WTC11 (cell line): ENCODE measurements around the gene LRRC10B. TPM values are rescaled to one million over a fixed set of nuclear protein-coding genes. Genes with fewer than 3 reads are reported as not detected.

Experiments used
- ATAC-seq: fragments of 200-7000 bp; cut with Tn5 transposase; 2 replicates; pipeline ENCODE4 v1.10.0; 2021; ENCODE audit warnings: mild to moderate bottlenecking, moderate library complexity
- CTCF ChIA-PET: fragments of 300-600 bp; sonication (Branson Sonifier 250); formaldehyde crosslinking; loops from one replicate; lab custom pipeline; 2021; ENCODE audit warnings: antibody characterized with exemption; lab: Charles Lee
- POLR2A ChIA-PET: fragments of 350-600 bp; sonication (Branson Sonifier 250); formaldehyde crosslinking; loops from one replicate; lab custom pipeline; 2021; ENCODE audit warnings: antibody characterized with exemption; lab: Charles Lee
- DNase-seq: peaks from one replicate; pipeline ENCODE4 v3.0.0; 2021; ENCODE audit warnings: low spot score
- H3K27ac Mint-ChIP-seq: 2 replicates; pipeline ENCODE4 v1.8.0; 2021; ENCODE audit warnings: mixed read lengths
- H3K27me3 Mint-ChIP-seq: 2 replicates; pipeline ENCODE4 v1.8.0; 2021; ENCODE audit warnings: low read depth, mild to moderate bottlenecking, moderate library complexity, mixed read lengths
- H3K36me3 Mint-ChIP-seq: 2 replicates; pipeline ENCODE4 v1.8.0; 2021; ENCODE audit warnings: mixed read lengths
- H3K4me1 Mint-ChIP-seq: 2 replicates; pipeline ENCODE4 v1.8.0; 2022; ENCODE audit warnings: mixed read lengths
- H3K4me3 Mint-ChIP-seq: 2 replicates; pipeline ENCODE4 v1.8.0; 2021; ENCODE audit warnings: mild to moderate bottlenecking, moderate library complexity, mixed read lengths
- H3K9me3 Mint-ChIP-seq: 2 replicates; pipeline ENCODE4 v1.8.0; 2021; ENCODE audit warnings: mixed read lengths
- ATF1 ChIP-seq: sonication (generic); formaldehyde crosslinking; IDR thresholded peaks from 2 replicates; pipeline ENCODE4 v1.8.1; 2023; ENCODE audit warnings: mild to moderate bottlenecking, moderate library complexity, missing genetic modification reagents
- CREB1 ChIP-seq: sonication (generic); formaldehyde crosslinking; IDR thresholded peaks from 2 replicates; pipeline ENCODE4 v1.8.0; 2023; ENCODE audit warnings: mild to moderate bottlenecking, missing genetic modification reagents
- E2F4 ChIP-seq: sonication (generic); formaldehyde crosslinking; IDR thresholded peaks from 2 replicates; pipeline ENCODE4 v1.8.1; 2022; ENCODE audit warnings: low read depth, mild to moderate bottlenecking, moderate library complexity, missing genetic modification reagents, borderline replicate concordance
- ERG ChIP-seq: fragments of 250-450 bp; sonication (Bioruptor Pico); IDR thresholded peaks from 2 replicates; pipeline ENCODE4 v1.8.0; 2021; ENCODE audit warnings: mild to moderate bottlenecking
- ETV6 ChIP-seq: sonication (generic); formaldehyde crosslinking; IDR thresholded peaks from 2 replicates; pipeline ENCODE4 v1.8.1; 2022; ENCODE audit warnings: mild to moderate bottlenecking, missing genetic modification reagents
- FOXP1 ChIP-seq: sonication (generic); formaldehyde crosslinking; IDR thresholded peaks from 2 replicates; pipeline ENCODE4 v1.8.0; 2022; ENCODE audit warnings: missing genetic modification reagents, mild to moderate bottlenecking, moderate library complexity, borderline replicate concordance
- IRF2 ChIP-seq: sonication (generic); formaldehyde crosslinking; IDR thresholded peaks from 2 replicates; pipeline ENCODE4 v1.8.0; 2022; ENCODE audit warnings: low read depth, missing genetic modification reagents, borderline replicate concordance
- JUN ChIP-seq: sonication (generic); formaldehyde crosslinking; IDR thresholded peaks from 2 replicates; pipeline ENCODE4 v1.8.0; 2023; ENCODE audit warnings: mild to moderate bottlenecking, missing genetic modification reagents
- MYBL2 ChIP-seq: sonication (generic); formaldehyde crosslinking; IDR thresholded peaks from 2 replicates; pipeline ENCODE4 v1.8.1; 2023; ENCODE audit warnings: mild to moderate bottlenecking, moderate library complexity, missing genetic modification reagents
- NFE2L1 ChIP-seq: sonication (generic); formaldehyde crosslinking; IDR thresholded peaks from 2 replicates; pipeline ENCODE4 v1.8.1; 2023; ENCODE audit warnings: missing genetic modification reagents
- NR3C1 ChIP-seq: sonication (generic); formaldehyde crosslinking; conservative IDR thresholded peaks from 2 replicates; pipeline ENCODE4 v1.8.1; 2023; ENCODE audit warnings: low read depth, mild to moderate bottlenecking, missing genetic modification reagents
- RELA ChIP-seq: sonication (generic); formaldehyde crosslinking; IDR thresholded peaks from 2 replicates; pipeline ENCODE4 v1.8.1; 2022; ENCODE audit warnings: missing genetic modification reagents, mild to moderate bottlenecking, borderline replicate concordance
- SMAD3 ChIP-seq: sonication (generic); formaldehyde crosslinking; IDR thresholded peaks from 2 replicates; pipeline ENCODE4 v1.8.0; 2022; ENCODE audit warnings: missing genetic modification reagents, mild to moderate bottlenecking, borderline replicate concordance
- SOX15 ChIP-seq: fragments of 250-450 bp; sonication (Bioruptor Pico); IDR thresholded peaks from 2 replicates; pipeline ENCODE4 v1.9.0; 2021; ENCODE audit warnings: mild to moderate bottlenecking
- TEAD4 ChIP-seq: sonication (generic); formaldehyde crosslinking; IDR thresholded peaks from 2 replicates; pipeline ENCODE4 v1.8.0; 2022; ENCODE audit warnings: mild to moderate bottlenecking, missing genetic modification reagents
- USF2 ChIP-seq: sonication (generic); formaldehyde crosslinking; IDR thresholded peaks from 2 replicates; pipeline ENCODE4 v1.8.1; 2023; ENCODE audit warnings: mild to moderate bottlenecking, missing genetic modification reagents, moderate library complexity
- ZNF396 ChIP-seq: fragments of 250-450 bp; sonication (Bioruptor Pico); IDR thresholded peaks from 2 replicates; pipeline ENCODE4 v1.8.0; 2021; ENCODE audit warnings: mild to moderate bottlenecking, moderate library complexity, borderline replicate concordance
- ZNF416 ChIP-seq: fragments of 250-450 bp; sonication (Bioruptor Pico); IDR thresholded peaks from 2 replicates; pipeline ENCODE4 v1.9.0; 2021; ENCODE audit warnings: mild to moderate bottlenecking, inconsistent platforms
- ZNF423 ChIP-seq: fragments of 250-450 bp; sonication (Bioruptor Pico); IDR thresholded peaks from 2 replicates; pipeline ENCODE4 v2.1.2; 2022; ENCODE audit warnings: mild to moderate bottlenecking, moderate library complexity
- total RNA-seq: library from RNA; stranded (reverse); gene quantifications from 3 replicates; pipeline ENCODE4 v1.2.3, GENCODE V29; 2021
- TF ChIP-seq, protein P1 (sequence below): fragments of 200-600 bp; IDR thresholded peaks from 2 replicates; pipeline ENCODE4 v1.8.0; 2022; ENCODE audit warnings: antibody characterized with exemption
- TF ChIP-seq, protein P2 (sequence below): sonication (generic); formaldehyde crosslinking; IDR thresholded peaks from 2 replicates; pipeline ENCODE4 v1.8.1; 2023; ENCODE audit warnings: mild to moderate bottlenecking, moderate library complexity, missing genetic modification reagents
- TF ChIP-seq, protein P3 (sequence below): sonication (generic); formaldehyde crosslinking; IDR thresholded peaks from 2 replicates; pipeline ENCODE4 v1.8.1; 2023; ENCODE audit warnings: mild to moderate bottlenecking, missing genetic modification reagents

Gene LRRC10B
- total RNA-seq, 1 experiment from 2014 or later, result 1.5 TPM

DNA sequence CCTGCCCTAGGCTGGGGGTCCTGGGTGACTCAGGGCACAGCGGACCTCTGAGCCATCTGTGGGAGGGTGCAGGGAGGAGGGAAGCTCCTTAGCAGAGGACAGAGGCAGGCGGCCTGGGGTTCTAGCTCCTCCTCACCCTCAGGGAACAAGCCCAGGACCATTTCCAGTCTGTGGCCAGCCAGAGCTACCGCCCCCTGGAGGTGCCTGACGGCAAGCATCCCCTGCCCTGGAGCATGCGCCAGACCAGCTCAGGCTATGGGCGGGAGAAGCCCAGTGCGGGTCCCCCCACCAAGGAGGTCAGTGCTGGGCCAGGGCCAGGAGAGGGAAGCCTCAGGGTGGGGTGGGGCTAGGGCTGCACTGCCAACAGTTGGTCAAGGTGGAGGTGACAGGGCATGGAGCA, 26.0 kb upstream of the LRRC10B start (continued):
- TF ChIP-seq IRF2 (CRISPR knock-in tag), result no peak
- no peak for TF ChIP-seq ERG (CRISPR knock-in tag)
- TF ChIP-seq, protein P1, sequence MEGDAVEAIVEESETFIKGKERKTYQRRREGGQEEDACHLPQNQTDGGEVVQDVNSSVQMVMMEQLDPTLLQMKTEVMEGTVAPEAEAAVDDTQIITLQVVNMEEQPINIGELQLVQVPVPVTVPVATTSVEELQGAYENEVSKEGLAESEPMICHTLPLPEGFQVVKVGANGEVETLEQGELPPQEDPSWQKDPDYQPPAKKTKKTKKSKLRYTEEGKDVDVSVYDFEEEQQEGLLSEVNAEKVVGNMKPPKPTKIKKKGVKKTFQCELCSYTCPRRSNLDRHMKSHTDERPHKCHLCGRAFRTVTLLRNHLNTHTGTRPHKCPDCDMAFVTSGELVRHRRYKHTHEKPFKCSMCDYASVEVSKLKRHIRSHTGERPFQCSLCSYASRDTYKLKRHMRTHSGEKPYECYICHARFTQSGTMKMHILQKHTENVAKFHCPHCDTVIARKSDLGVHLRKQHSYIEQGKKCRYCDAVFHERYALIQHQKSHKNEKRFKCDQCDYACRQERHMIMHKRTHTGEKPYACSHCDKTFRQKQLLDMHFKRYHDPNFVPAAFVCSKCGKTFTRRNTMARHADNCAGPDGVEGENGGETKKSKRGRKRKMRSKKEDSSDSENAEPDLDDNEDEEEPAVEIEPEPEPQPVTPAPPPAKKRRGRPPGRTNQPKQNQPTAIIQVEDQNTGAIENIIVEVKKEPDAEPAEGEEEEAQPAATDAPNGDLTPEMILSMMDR, result peak; percentile 80
- TF ChIP-seq JUN, result no peak
- TF ChIP-seq, all 79 proteins: peak for 5

DNA sequence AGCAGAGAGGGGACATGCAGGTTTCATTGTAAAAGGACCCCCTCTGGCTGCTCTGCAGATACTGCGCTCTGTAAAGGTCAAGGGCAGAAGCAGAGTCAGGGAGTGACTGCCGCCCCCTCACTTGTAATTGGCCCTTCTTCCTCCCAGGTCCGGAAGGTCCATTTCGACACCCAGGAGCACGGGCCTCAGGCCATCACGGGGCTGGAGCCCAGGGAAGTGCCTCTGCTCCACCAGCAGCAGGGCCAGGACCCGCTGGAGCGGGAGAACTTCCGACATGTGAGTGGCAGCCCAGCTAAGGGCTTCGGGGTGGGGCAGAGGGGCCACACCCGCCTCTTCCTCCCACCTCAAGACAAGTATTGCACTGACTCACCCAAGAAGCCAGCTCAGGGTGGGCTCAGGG, 24.0 kb upstream of the LRRC10B start:
- TF ChIP-seq ETV6 (CRISPR knock-in tag) (no peak), CREB1 (no peak), ATF1 (no peak), SOX15 (CRISPR knock-in tag) (no peak), SMAD3 (CRISPR knock-in tag) (no peak)
- TF ChIP-seq, protein P1, result no peak
- ChIA-PET POLR2A (no interaction called here), CTCF (interaction anchor here (1.3 to 11.7 kb wide), 6 partner anchors 28 to 153 kb away, joined by 3 to 552 read pairs (median 12); partner anchors contain the start of gene LRRC10B)
- H3K4me1 Mint-ChIP-seq, result peaks cover 47% of the 10 kb centered on the region
- H3K4me3 Mint-ChIP-seq, result no peak overlapping the region
- no peak overlapping the region for H3K27ac Mint-ChIP-seq
- ATAC-seq (no peak), DNase-seq (no peak)
- H3K9me3 Mint-ChIP-seq, result no peaks in the 10 kb centered on the region
- H3K27me3 Mint-ChIP-seq, result peaks cover 9% of the 10 kb centered on the region; the same call in 1 of the 2 replicates
- H3K36me3 Mint-ChIP-seq, result 0 out of 2 replicates have a peak, but pooled peaks cover 2% of the 10 kb centered on the region

GRCh38 chr11:61485080-61485479, 23.5 kb upstream of the LRRC10B start:
- POLR2A ChIA-PET, result no interaction called here
- TF ChIP-seq NFE2L1 (CRISPR knock-in tag) (no peak), TEAD4 (CRISPR knock-in tag) (no peak), FOXP1 (CRISPR knock-in tag) (no peak), ZNF396 (CRISPR knock-in tag) (no peak), ZNF423 (CRISPR knock-in tag) (no peak), NR3C1 (CRISPR knock-in tag) (no peak), USF2 (CRISPR knock-in tag) (no peak), E2F4 (no peak), RELA (CRISPR knock-in tag) (no peak), MYBL2 (CRISPR knock-in tag) (no peak), ZNF416 (CRISPR knock-in tag) (no peak)
- TF ChIP-seq, protein P2, sequence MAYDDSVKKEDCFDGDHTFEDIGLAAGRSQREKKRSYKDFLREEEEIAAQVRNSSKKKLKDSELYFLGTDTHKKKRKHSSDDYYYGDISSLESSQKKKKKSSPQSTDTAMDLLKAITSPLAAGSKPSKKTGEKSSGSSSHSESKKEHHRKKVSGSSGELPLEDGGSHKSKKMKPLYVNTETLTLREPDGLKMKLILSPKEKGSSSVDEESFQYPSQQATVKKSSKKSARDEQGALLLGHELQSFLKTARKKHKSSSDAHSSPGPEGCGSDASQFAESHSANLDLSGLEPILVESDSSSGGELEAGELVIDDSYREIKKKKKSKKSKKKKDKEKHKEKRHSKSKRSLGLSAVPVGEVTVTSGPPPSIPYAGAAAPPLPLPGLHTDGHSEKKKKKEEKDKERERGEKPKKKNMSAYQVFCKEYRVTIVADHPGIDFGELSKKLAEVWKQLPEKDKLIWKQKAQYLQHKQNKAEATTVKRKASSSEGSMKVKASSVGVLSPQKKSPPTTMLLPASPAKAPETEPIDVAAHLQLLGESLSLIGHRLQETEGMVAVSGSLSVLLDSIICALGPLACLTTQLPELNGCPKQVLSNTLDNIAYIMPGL, result no peak
- TF ChIP-seq, protein P3, sequence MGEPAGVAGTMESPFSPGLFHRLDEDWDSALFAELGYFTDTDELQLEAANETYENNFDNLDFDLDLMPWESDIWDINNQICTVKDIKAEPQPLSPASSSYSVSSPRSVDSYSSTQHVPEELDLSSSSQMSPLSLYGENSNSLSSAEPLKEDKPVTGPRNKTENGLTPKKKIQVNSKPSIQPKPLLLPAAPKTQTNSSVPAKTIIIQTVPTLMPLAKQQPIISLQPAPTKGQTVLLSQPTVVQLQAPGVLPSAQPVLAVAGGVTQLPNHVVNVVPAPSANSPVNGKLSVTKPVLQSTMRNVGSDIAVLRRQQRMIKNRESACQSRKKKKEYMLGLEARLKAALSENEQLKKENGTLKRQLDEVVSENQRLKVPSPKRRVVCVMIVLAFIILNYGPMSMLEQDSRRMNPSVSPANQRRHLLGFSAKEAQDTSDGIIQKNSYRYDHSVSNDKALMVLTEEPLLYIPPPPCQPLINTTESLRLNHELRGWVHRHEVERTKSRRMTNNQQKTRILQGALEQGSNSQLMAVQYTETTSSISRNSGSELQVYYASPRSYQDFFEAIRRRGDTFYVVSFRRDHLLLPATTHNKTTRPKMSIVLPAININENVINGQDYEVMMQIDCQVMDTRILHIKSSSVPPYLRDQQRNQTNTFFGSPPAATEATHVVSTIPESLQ (CRISPR knock-in tag), result no peak

More at GRCh38 chr11:61485080-61485479, 23.5 kb upstream of the LRRC10B start:
- CTCF ChIA-PET, result interaction anchor here (0.9 to 11.7 kb wide), 5 partner anchors 28 to 153 kb away, joined by 3 to 552 read pairs (median 18); partner anchors contain the start of gene LRRC10B
- no peak overlapping the region for H3K4me3 Mint-ChIP-seq
- H3K27me3 Mint-ChIP-seq, result peaks cover 9% of the 10 kb centered on the region; the same call in 1 of the 2 replicates
- DNase-seq, result no peak
- no peak for ATAC-seq
- peaks cover 52% of the 10 kb centered on the region for H3K4me1 Mint-ChIP-seq
- H3K27ac Mint-ChIP-seq, result no peak overlapping the region
- H3K9me3 Mint-ChIP-seq, result no peaks in the 10 kb centered on the region
- H3K36me3 Mint-ChIP-seq, result 0 out of 2 replicates have a peak, but pooled peaks cover 2% of the 10 kb centered on the region
